ENCODE measurements around the gene HBM.
"Not testable (repeated sequence)": the region's sequence is repeated elsewhere in the genome, so short reads cannot be mapped to it uniquely, and the experiment has no call there.

Gene HBM

GRCh38 chr16:188674-189073, 22.9 kb downstream of the HBM start:
- no peak for FAIRE-seq

GRCh38 chr16:189604-190186, 23.9 kb downstream of the HBM start:
- no peak for FAIRE-seq

DNA sequence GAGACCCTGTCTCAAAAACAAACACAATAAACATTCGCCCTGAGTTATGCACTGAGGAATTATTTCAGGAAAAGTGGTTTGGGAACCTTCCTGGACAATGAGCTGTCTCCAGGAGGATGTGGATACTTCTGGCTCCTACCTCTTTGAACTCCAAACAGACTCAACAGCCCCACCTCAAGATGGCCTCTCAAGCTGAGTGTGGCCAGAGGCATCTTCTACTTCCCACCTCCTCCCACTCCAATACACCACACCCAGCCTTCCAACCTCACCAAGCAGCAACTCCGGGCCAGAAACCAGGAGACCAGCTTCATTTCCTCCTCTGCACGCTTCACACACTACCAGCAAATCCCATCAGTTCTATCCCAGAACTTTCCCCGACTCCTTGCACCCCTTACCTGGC, 26.1 kb downstream of the HBM start:
- FAIRE-seq: no peak

- no peak for FAIRE-seq
Observed at GRCh38 chr16:192686-193085, 26.9 kb downstream of the HBM start.

- no peak for FAIRE-seq
Observed at GRCh38 chr16:193441-193840, 27.7 kb downstream of the HBM start.

GRCh38 chr16:194516-194915, 28.7 kb downstream of the HBM start:
- FAIRE-seq: no peak

DNA sequence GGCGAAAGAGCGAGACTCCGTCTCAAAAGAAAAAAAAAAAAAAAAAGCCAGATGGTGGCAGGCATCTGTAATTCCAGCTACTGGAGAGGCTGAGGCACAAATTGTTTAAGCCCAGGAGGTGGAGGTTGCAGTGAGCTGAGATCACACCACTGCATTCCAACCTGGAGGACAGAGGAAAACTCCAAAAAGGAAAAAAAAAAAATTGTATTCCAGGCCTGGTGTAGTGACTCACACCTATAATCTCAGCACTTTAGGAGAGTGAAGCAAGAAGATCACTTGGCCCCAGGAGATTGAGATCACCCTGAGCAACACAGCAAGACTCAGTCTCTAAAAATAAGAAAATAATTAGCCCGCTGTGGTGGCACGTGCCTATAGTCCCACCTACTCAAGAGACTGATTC, 34.6 kb downstream of the HBM start:
- FAIRE-seq: no peak

GRCh38 chr16:203246-203645, 37.5 kb downstream of the HBM start:
- no peak for FAIRE-seq

DNA sequence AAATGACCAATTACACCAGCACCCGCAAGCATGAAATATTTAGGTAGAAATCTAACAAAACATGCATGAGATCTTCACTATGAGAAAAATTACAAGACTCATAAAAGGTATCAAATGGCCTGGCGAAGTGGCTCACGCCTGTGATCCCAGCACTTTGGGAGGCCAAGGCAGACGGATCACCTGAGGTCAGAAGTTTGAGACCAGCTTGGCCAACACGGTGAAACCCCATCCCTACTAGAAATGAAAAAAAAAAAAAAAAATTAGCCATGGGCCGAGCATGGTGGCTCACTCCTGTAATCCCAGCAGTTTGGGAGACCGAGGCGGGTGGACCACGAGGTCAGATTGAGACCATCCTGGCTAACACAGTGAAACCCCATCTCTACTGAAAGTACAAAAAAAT, 38.3 kb downstream of the HBM start:
- not testable (repeated sequence) for FAIRE-seq

- FAIRE-seq: not testable (repeated sequence)
Observed at GRCh38 chr16:209359-209758, 43.6 kb downstream of the HBM start.

- not testable (repeated sequence) for FAIRE-seq
Observed at GRCh38 chr16:211631-212180, 45.9 kb downstream of the HBM start.

- no peak for FAIRE-seq
Observed at GRCh38 chr16:212999-213398, 47.2 kb downstream of the HBM start.

Data from G401.6 (cell line).